ENCODE measurements around the gene CPLX4.

DNA sequence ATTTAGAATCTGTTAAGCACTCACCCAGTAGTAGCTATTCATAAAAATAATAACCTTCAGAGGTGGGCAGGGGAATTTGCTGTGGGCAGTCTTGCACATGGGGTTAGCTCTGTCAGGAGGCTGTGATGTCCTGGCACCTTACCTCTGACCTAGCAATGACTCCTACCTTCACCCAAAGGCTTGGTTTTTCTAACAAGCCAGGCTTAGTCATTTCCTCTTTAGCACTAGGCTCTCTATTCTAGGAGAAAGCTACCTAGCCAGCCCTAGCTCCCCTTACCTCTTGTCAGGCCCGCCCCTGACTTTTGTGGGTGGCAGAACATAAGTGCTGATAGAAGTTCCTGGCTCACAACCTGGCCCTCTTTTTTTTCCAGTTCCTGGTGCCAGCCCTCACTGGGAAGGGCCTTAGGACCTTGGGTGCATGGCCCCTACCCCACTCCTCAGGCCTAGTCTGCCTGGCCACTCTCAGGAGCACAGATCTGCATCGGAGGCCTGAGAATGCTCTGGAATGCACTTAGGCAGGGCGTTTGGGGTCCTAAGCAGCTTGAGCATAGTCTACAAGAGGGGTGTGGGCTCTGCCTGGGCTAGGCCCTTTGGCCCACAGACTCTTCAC, 17.7 kb downstream of the CPLX4 start:
- TF ChIP-seq, protein P1, sequence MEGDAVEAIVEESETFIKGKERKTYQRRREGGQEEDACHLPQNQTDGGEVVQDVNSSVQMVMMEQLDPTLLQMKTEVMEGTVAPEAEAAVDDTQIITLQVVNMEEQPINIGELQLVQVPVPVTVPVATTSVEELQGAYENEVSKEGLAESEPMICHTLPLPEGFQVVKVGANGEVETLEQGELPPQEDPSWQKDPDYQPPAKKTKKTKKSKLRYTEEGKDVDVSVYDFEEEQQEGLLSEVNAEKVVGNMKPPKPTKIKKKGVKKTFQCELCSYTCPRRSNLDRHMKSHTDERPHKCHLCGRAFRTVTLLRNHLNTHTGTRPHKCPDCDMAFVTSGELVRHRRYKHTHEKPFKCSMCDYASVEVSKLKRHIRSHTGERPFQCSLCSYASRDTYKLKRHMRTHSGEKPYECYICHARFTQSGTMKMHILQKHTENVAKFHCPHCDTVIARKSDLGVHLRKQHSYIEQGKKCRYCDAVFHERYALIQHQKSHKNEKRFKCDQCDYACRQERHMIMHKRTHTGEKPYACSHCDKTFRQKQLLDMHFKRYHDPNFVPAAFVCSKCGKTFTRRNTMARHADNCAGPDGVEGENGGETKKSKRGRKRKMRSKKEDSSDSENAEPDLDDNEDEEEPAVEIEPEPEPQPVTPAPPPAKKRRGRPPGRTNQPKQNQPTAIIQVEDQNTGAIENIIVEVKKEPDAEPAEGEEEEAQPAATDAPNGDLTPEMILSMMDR (IDR thresholded peaks at IDR 0.05): no peak
- no peak for TF ChIP-seq POLR2A (IDR thresholded peaks at IDR 0.05)
